Measurements from ENCODE around the gene CASP4. TPM values are rescaled to one million over a fixed set of nuclear protein-coding genes. Genes with fewer than 3 reads are reported as not detected.

The CASP4 gene
- total and polyA plus RNA-seq, 4 donors = 15.5 to 39.0 (median 22.7) TPM

GRCh38 chr11:104946907-104947306, 21.5 kb downstream of the CASP4 start:
- Histone ChIP-seq H3K4me1 (ENCODE audit: control insufficient read depth in 4 of 4, insufficient read depth in 4 of 4, low read length in 3 of 4) (peaks cover 0 to 8% (median 4%) of the 10 kb centered on the region in 4 donors), H3K36me3 (ENCODE audit: control insufficient read depth in 4 of 4, insufficient read depth in 3 of 4, low read depth in 1 of 4, low read length in 3 of 4) (peaks cover 4 to 77% (median 51%) of the 10 kb centered on the region in 4 donors), H3K4me3 (ENCODE audit: low read depth in 1 of 3, low read length in 3 of 3) (no peak overlapping the region), H3K27ac (ENCODE audit: low read depth in 1 of 2, low read length in 2 of 2) (no peak overlapping the region), H3K9ac (ENCODE audit: low read depth in 1 of 2, low read length in 2 of 2) (no peak overlapping the region), H3K9me3 (ENCODE audit: control insufficient read depth in 4 of 4, low read length in 3 of 4) (no peaks in the 10 kb centered on the region), H3K27me3 (ENCODE audit: control insufficient read depth in 4 of 4, insufficient read depth in 4 of 4, low read length in 3 of 4) (no peaks in the 10 kb centered on the region)
- no peak for DNase-seq (ENCODE audit: low spot score)
- WGBS = 13% methylated on average over 2 of the region's 2 CpGs
- TF ChIP-seq GABPA (IDR thresholded peaks at IDR 0.05 in 1 of 2, conservative IDR thresholded peaks at IDR 0.05 in 1 of 2) (no peak), SP1 (IDR thresholded peaks at IDR 0.05) (no peak), HNF4G (IDR thresholded peaks at IDR 0.05) (no peak), NR2F2 (IDR thresholded peaks at IDR 0.05) (no peak), EGR1 (IDR thresholded peaks at IDR 0.05; ENCODE audit: low read depth in 2 of 2) (no peak), YY1 (IDR thresholded peaks at IDR 0.05) (no peak), MAX (IDR thresholded peaks at IDR 0.05) (no peak), RAD21 (IDR thresholded peaks at IDR 0.05) (peak; percentile 64 to 75), ZBTB33 (IDR thresholded peaks at IDR 0.05) (no peak), CTCF (IDR thresholded peaks at IDR 0.05; ENCODE audit: low read depth, low read length, missing input control) (peak; percentile 53), FOXA1 (IDR thresholded peaks at IDR 0.05) (no peak), JUND (IDR thresholded peaks at IDR 0.05) (no peak)
- TF ChIP-seq, protein P1, sequence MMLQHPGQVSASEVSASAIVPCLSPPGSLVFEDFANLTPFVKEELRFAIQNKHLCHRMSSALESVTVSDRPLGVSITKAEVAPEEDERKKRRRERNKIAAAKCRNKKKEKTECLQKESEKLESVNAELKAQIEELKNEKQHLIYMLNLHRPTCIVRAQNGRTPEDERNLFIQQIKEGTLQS (IDR thresholded peaks at IDR 0.05) = no peak

- no peak for TF ChIP-seq HNF4G (IDR thresholded peaks at IDR 0.05)
- no peak for TF ChIP-seq RAD21 (IDR thresholded peaks at IDR 0.05)
- peak; percentile 83 for TF ChIP-seq FOXA2 (IDR thresholded peaks at IDR 0.05)
- TF ChIP-seq, protein P2, sequence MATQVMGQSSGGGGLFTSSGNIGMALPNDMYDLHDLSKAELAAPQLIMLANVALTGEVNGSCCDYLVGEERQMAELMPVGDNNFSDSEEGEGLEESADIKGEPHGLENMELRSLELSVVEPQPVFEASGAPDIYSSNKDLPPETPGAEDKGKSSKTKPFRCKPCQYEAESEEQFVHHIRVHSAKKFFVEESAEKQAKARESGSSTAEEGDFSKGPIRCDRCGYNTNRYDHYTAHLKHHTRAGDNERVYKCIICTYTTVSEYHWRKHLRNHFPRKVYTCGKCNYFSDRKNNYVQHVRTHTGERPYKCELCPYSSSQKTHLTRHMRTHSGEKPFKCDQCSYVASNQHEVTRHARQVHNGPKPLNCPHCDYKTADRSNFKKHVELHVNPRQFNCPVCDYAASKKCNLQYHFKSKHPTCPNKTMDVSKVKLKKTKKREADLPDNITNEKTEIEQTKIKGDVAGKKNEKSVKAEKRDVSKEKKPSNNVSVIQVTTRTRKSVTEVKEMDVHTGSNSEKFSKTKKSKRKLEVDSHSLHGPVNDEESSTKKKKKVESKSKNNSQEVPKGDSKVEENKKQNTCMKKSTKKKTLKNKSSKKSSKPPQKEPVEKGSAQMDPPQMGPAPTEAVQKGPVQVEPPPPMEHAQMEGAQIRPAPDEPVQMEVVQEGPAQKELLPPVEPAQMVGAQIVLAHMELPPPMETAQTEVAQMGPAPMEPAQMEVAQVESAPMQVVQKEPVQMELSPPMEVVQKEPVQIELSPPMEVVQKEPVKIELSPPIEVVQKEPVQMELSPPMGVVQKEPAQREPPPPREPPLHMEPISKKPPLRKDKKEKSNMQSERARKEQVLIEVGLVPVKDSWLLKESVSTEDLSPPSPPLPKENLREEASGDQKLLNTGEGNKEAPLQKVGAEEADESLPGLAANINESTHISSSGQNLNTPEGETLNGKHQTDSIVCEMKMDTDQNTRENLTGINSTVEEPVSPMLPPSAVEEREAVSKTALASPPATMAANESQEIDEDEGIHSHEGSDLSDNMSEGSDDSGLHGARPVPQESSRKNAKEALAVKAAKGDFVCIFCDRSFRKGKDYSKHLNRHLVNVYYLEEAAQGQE (IDR thresholded peaks at IDR 0.05) = no peak
- no peak for TF ChIP-seq MAX (IDR thresholded peaks at IDR 0.05)
- TF ChIP-seq HNF4A (conservative IDR thresholded peaks at IDR 0.05) = peak in 1 of 2 donors; percentile 12
- TF ChIP-seq RXRA (IDR thresholded peaks at IDR 0.05) = no peak
- peak; percentile 69 for TF ChIP-seq FOXA1 (IDR thresholded peaks at IDR 0.05)
- H3K4me3 ChIP-seq (ENCODE audit: low read depth in 1 of 3, low read length in 3 of 3) = no peak overlapping the region
- no peak for DNase-seq (ENCODE audit: low spot score)
- no peaks in the 10 kb centered on the region for H3K27me3 ChIP-seq (ENCODE audit: control insufficient read depth in 4 of 4, insufficient read depth in 4 of 4, low read length in 3 of 4)
- no peak overlapping the region for H3K27ac ChIP-seq (ENCODE audit: low read depth in 1 of 2, low read length in 2 of 2)
- no peak overlapping the region for H3K9ac ChIP-seq (ENCODE audit: low read depth in 1 of 2, low read length in 2 of 2)
- H3K4me1 ChIP-seq (ENCODE audit: control insufficient read depth in 4 of 4, insufficient read depth in 4 of 4, low read length in 3 of 4) = peaks cover 0 to 8% (median 4%) of the 10 kb centered on the region in 4 donors
- no peaks in the 10 kb centered on the region for H3K9me3 ChIP-seq (ENCODE audit: control insufficient read depth in 4 of 4, low read length in 3 of 4)
- H3K36me3 ChIP-seq (ENCODE audit: control insufficient read depth in 4 of 4, insufficient read depth in 3 of 4, low read depth in 1 of 4, low read length in 3 of 4) = peaks cover 0 to 50% (median 27%) of the 10 kb centered on the region in 4 donors
These were observed 24.3 kb downstream of the CASP4 start for GRCh38 chr11:104944076-104944475.
